BLaER1 treated with 17β-estradiol and CSF1 and Interleukin-3, amounts not matched to agents 10 nM and 100 nM (cell line): ENCODE measurements around the gene CYP20A1.
"Not testable (repeated sequence)": the region's sequence is repeated elsewhere in the genome, so short reads cannot be mapped to it uniquely, and the experiment has no call there.

ENCODE experiments used
- H3K27ac ChIP-seq, 11 experiments: shearing (Covaris generic); formaldehyde crosslinking; 2 replicates each; pipeline ENCODE4 v1.8.1; 2022
- H3K27me3 ChIP-seq, 11 experiments: shearing (Covaris generic); formaldehyde crosslinking; 2 replicates each; pipeline ENCODE4 v1.8.1; 2022
- H3K36me3 ChIP-seq, 11 experiments: shearing (Covaris generic); formaldehyde crosslinking; 2 replicates each; pipeline ENCODE4 v1.8.1; 2022
- H3K4me1 ChIP-seq, 10 experiments: shearing (Covaris generic); formaldehyde crosslinking; 2 replicates each; pipeline ENCODE4 v1.8.1; 2022
- H3K4me2 ChIP-seq, 11 experiments: shearing (Covaris generic); formaldehyde crosslinking; 2 replicates each; pipeline ENCODE4 v1.8.1; 2022
- H3K4me3 ChIP-seq, 10 experiments: shearing (Covaris generic); formaldehyde crosslinking; 2 replicates each; pipeline ENCODE4 v1.8.1; 2022
- H3K9ac ChIP-seq, 11 experiments: shearing (Covaris generic); formaldehyde crosslinking; 2 replicates each; pipeline ENCODE4 v1.8.1; 2022
- H3K9me3 ChIP-seq, 11 experiments: shearing (Covaris generic); formaldehyde crosslinking; replicated peaks in 1 of 11; 2 replicates each; pipeline ENCODE4 v1.8.1; 2022
- H4K20me1 ChIP-seq, 11 experiments: shearing (Covaris generic); formaldehyde crosslinking; 2 replicates each; pipeline ENCODE4 v1.8.1; 2022
- Cebpa-rat ChIP-seq, 11 experiments: shearing (Covaris generic); IDR thresholded peaks; 2 replicates each; pipeline ENCODE4 v1.8.1; 2022

Gene CYP20A1

DNA sequence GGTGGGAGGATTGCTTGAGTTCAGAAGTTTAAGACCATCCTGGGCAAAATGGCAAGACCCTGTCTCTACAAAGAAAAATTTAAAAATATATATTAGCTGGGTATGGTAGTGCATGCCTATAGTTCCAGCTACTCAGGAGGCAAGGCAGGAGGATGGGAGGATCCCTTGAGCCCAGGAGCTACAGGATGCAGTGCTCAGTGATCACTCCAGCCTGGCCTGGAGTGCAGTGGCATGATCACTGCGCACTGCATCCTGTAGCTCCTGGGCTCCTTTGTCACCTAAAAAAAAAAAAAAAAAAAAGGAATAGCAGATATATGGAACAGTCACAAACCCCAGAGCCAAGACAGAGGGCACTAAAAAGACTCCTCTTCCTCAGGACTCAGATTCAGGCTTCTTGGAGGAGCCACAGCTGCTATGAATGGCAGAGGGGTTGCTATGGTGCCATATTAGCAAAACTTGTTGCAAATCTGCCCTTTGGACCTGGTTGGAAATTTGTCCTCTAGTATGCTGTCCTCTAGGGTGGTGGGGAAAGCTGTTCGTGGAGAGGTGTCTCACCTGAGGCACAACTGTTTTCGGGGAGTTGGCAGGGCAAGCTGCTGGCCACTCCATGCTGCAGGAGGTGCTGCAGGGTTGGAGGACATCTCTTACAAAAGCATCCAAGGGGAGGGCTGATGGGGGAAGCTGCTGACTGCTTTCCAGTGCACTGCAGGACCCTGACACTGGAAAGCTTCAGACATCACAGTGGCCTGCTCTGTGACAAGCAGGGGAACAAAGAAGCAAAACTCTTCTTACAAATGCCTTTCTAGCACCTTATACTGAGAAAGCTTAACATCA is 22.7 kb downstream of the CYP20A1 start:
- no peak for TF ChIP-seq Cebpa-rat (IDR thresholded peaks at IDR 0.05)
- H3K27ac ChIP-seq, result no peak overlapping the region
- H3K36me3 ChIP-seq, result peaks cover 55 to 95% (median 79%) of the 10 kb centered on the region in 11 experiments
- no peaks in the 10 kb centered on the region for H3K4me1 ChIP-seq
- H3K4me3 ChIP-seq, result no peak overlapping the region
- H3K9ac ChIP-seq, result no peak overlapping the region
- H3K27me3 ChIP-seq, result no peaks in the 10 kb centered on the region
- no peaks in the 10 kb centered on the region for H3K9me3 ChIP-seq
- H4K20me1 ChIP-seq, result peaks cover 0 to 25% (median 4%) of the 10 kb centered on the region in 11 experiments; a peak in 6 of 22 replicates
- H3K4me2 ChIP-seq, result no peak overlapping the region

DNA sequence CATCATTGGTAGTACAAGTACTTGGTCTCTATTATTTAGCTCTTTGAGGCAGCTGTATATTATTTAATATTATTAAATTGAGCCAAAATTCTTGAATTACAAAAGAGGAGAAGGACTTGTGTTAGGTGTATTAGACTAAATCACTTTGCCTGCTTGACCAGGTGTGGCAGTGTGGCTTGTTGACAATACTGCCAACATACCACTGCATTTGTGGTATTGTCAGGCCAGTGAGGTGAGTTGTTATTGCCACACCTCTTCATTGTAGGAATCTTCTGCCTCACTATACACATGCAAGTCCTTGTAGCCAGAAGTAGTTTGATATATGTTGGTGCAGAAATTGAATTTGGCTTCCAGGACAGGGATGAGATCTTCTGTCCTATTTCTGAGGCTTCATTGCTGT is 40.5 kb downstream of the CYP20A1 start:
- peaks cover 77 to 99% (median 89%) of the 10 kb centered on the region in 11 experiments for H3K36me3 ChIP-seq
- no peak for TF ChIP-seq Cebpa-rat (IDR thresholded peaks at IDR 0.05)
- peaks cover 0 to 9% (median 0%) of the 10 kb centered on the region in 11 experiments; a peak in 1 of 22 replicates for H4K20me1 ChIP-seq
- no peak overlapping the region for H3K4me3 ChIP-seq
- H3K9me3 ChIP-seq, result no peaks in the 10 kb centered on the region
- no peak overlapping the region for H3K9ac ChIP-seq
- H3K4me1 ChIP-seq, result 0 out of 20 replicates have a peak, but pooled peaks cover 0 to 4% (median 0%) of the 10 kb centered on the region in 10 experiments
- H3K4me2 ChIP-seq, result no peak overlapping the region
- no peaks in the 10 kb centered on the region for H3K27me3 ChIP-seq
- H3K27ac ChIP-seq, result no peak overlapping the region

DNA sequence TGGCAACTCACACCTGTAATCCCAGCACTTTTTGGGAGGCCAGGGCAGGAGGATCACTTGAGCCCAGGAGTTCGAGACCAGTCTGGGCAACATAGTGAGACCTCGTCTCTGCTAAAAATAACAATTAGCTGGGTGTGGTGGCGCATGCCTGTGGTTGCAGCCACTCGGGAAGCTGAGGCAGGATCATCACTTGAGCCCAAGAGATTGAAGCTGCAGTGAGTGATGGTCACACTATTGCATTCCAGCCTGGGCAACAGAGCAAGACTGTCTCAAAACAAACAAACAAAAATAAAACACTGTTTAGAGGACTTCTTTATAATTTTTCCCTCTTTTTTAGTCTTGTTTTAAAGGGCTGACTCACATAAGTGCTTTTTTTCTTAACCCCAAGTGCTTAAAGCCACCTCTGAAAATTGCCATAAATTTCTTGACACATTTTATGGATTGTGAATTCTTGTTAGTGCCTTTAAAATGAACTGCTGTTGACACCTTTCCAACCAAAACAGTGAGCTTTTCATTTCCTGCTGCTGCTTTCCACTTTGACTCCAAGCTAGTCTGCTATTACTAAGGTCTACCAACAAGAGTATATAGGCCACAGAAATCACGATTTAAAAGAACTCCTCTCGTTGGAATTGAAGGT is 41.7 kb downstream of the CYP20A1 start:
- Histone ChIP-seq H4K20me1 (peaks cover 0 to 9% (median 0%) of the 10 kb centered on the region in 11 experiments; a peak in 1 of 22 replicates), H3K27ac (no peak overlapping the region), H3K36me3 (peaks cover 81 to 99% (median 91%) of the 10 kb centered on the region in 11 experiments), H3K4me2 (no peak overlapping the region), H3K9me3 (no peaks in the 10 kb centered on the region), H3K27me3 (no peaks in the 10 kb centered on the region), H3K4me3 (no peak overlapping the region), H3K4me1 (0 out of 20 replicates have a peak, but pooled peaks cover 0 to 4% (median 0%) of the 10 kb centered on the region in 10 experiments), H3K9ac (no peak overlapping the region)
- no peak for TF ChIP-seq Cebpa-rat (IDR thresholded peaks at IDR 0.05)

DNA sequence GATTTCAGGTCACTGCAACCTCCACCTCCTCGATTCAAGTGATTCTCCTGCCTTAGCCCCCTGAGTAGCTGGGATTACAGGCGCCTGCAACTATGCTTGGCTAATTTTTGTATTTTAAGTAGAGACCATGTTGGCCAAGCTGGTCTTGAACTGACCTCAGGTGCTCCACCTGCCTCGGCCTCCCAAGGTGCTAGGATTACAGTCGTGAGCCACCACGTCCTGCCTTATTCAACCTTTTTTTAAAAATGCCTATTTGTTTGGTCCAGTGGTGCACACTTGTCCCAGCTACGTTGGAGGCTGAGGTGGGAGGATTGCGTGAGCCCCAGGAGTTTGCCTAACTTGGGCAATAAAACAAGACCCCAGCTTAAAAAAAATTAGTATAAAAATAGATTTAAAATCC is 43.3 kb downstream of the CYP20A1 start:
- Histone ChIP-seq H3K36me3 (peaks cover 86 to 100% (median 93%) of the 10 kb centered on the region in 11 experiments), H3K4me2 (no peak overlapping the region), H3K4me1 (no peaks in the 10 kb centered on the region), H3K9ac (no peak overlapping the region), H3K4me3 (no peak overlapping the region), H4K20me1 (no peaks in the 10 kb centered on the region), H3K27me3 (no peaks in the 10 kb centered on the region), H3K27ac (no peak overlapping the region), H3K9me3 (no peaks in the 10 kb centered on the region)
- no peak for TF ChIP-seq Cebpa-rat (IDR thresholded peaks at IDR 0.05)

DNA sequence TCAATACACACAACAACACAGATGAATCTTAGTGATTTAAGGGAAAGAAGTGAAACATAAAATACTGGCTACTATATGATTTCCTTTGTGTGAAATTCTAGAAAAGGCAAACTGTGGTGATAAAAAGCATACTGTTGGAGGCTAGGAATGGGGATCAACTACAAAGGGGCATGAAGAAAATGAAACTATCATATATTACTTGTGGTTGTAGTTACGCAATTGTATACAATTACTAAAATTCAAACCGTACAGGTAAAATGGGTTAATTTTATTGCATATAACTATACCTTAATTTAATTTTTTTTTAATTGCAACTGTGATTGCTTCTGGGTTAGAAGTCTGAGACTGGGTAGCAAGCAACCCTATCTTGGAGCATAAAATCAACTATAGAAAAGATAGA is 47.7 kb downstream of the CYP20A1 start:
- Histone ChIP-seq H3K27me3 (no peaks in the 10 kb centered on the region), H3K4me3 (no peak overlapping the region), H3K9me3 (no peaks in the 10 kb centered on the region), H4K20me1 (no peaks in the 10 kb centered on the region), H3K4me1 (no peaks in the 10 kb centered on the region), H3K9ac (no peak overlapping the region), H3K36me3 (peaks cover 59 to 94% (median 78%) of the 10 kb centered on the region in 11 experiments), H3K27ac (no peak overlapping the region), H3K4me2 (no peak overlapping the region)
- peak in 1 of 11 experiments; percentile 22; a peak in 1 of 22 replicates for TF ChIP-seq Cebpa-rat (IDR thresholded peaks at IDR 0.05)

DNA sequence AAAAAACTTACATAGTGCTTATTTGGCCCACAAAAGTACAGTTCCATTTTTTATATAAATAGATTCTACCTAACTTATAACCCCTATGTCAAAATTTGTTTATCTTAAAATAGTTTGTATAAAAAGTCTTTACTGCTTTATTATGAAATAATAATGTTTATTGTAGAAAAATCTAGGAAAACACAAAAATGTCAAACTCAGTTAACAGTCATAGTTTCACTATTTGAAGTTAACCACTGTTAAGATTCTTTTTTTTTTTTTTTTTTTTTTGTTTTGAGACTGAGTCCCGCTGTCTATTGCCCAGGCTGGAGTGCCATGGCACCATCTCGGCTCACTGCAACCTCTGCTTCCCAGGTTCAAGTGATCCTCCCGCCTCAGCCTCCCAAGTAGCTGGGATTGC is 62.8 kb downstream of the CYP20A1 start:
- Histone ChIP-seq H3K4me1 (no peaks in the 10 kb centered on the region), H3K4me2 (no peak overlapping the region), H3K27me3 (no peaks in the 10 kb centered on the region), H3K9ac (no peak overlapping the region), H4K20me1 (no peaks in the 10 kb centered on the region), H3K27ac (no peak overlapping the region), H3K4me3 (no peak overlapping the region), H3K9me3 (0 out of 22 replicates have a peak, but pooled peaks cover 0 to under 1% (median 0%) of the 10 kb centered on the region in 11 experiments), H3K36me3 (peaks cover 11 to 78% (median 26%) of the 10 kb centered on the region in 11 experiments; a peak in 20 of 22 replicates)
- TF ChIP-seq Cebpa-rat (IDR thresholded peaks at IDR 0.05), result no peak

DNA sequence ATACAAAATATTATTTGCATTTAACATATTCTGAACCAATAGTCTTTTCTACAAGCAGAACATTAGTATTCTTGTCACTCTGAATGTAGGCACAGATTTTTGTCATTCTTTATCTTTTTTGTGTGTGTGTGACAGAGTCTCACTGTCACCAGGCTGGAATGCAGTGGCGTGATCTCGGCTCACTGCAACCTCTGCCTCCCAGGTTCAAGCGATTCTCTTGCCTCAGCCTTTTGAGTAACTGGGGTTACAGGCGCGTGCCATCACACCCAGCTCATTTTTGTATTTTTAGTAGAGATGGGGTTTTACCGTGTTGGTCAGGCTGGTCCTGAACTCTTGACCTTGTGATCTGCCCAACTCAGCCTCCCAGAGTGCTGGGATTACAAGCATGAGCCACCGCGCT is 63.8 kb downstream of the CYP20A1 start:
- H3K4me2 ChIP-seq, H3K27me3 ChIP-seq, H3K27ac ChIP-seq, H3K9me3 ChIP-seq, H3K9ac ChIP-seq, H4K20me1 ChIP-seq, H3K4me3 ChIP-seq, H3K4me1 ChIP-seq: not testable (repeated sequence)
- H3K36me3 ChIP-seq, result peaks cover 7 to 78% (median 23%) of the 10 kb centered on the region in 11 experiments; a peak in 20 of 22 replicates

DNA sequence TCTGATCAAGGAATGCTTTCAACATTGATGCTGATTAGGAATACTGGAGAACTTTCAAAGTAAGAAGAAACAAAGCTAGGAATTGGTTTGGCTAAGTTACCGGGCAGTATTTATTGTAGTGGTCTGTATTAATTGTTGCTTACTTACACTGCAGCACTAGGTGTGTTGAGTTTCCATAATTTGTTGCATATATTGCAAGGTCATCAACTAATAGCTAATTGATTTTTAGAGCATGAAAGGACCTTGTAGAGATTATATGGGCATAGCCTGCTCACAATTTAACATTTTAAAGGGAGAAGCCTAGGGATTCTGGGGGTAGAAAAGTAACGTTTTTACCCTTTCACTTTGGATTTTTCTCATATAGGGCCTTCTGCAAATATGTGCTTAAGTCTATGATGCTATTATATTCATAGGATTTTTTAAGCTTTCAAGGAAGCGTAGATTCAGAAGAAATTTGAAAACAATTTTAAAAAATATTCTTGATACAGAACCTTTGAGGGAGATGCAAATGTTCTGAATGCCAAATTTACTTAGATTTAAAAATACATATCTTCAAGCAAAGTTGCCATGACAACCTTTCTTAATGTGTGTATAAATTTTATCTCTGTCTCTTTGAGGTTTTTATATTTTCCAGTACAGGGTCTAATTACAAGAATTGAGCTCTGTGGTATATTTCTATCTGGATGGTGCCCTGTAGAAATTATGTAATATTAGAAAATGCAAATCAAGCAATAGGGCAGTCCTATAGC is 72.0 kb downstream of the CYP20A1 start:
- no peak for TF ChIP-seq Cebpa-rat (IDR thresholded peaks at IDR 0.05)
- Histone ChIP-seq H3K36me3 (peaks cover 0 to 30% (median 15%) of the 10 kb centered on the region in 11 experiments; a peak in 13 of 22 replicates), H3K27ac (no peak overlapping the region), H3K4me1 (peaks cover 0 to 26% (median 13%) of the 10 kb centered on the region in 10 experiments; a peak in 15 of 20 replicates), H3K4me3 (no peak overlapping the region), H3K9me3 (peaks cover 7 to 29% (median 16%) of the 10 kb centered on the region in 11 experiments; a peak in 19 of 22 replicates), H4K20me1 (no peaks in the 10 kb centered on the region), H3K4me2 (0 out of 22 replicates have a peak overlapping the region, but pooled peaks of 1 of the 11 experiments have one; percentile 8), H3K27me3 (no peaks in the 10 kb centered on the region), H3K9ac (no peak overlapping the region)

DNA sequence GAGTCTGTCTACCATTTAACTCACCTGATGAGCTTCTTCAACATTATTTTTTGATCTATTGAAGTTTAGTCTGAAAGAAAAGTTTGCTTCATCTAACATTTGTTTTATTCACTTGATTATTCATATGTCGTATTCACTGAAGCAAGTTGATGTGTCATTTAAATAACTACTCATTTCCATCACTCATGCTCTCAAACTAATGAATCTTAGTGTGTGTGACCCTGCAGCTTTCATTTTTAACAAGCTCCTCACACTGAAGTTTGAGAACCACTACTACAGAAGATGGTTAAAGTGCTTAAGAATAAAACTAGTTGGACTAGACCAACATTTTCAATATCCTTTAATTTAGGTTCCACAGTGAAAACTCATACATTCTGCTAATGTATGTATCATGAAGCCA is 87.5 kb downstream of the CYP20A1 start:
- no peaks in the 10 kb centered on the region for H3K36me3 ChIP-seq
- H3K9me3 ChIP-seq, result no peaks in the 10 kb centered on the region
- no peaks in the 10 kb centered on the region for H3K27me3 ChIP-seq
- H3K4me2 ChIP-seq, result no peak overlapping the region
- no peak for TF ChIP-seq Cebpa-rat (IDR thresholded peaks at IDR 0.05)
- peaks cover 0 to 24% (median 17%) of the 10 kb centered on the region in 11 experiments; a peak in 16 of 22 replicates for H4K20me1 ChIP-seq
- no peak overlapping the region for H3K4me3 ChIP-seq
- H3K9ac ChIP-seq, result no peak overlapping the region
- peaks cover 20 to 36% (median 30%) of the 10 kb centered on the region in 10 experiments for H3K4me1 ChIP-seq
- no peak overlapping the region for H3K27ac ChIP-seq
